ENCODE measurements around the gene ZDHHC6.

DNA sequence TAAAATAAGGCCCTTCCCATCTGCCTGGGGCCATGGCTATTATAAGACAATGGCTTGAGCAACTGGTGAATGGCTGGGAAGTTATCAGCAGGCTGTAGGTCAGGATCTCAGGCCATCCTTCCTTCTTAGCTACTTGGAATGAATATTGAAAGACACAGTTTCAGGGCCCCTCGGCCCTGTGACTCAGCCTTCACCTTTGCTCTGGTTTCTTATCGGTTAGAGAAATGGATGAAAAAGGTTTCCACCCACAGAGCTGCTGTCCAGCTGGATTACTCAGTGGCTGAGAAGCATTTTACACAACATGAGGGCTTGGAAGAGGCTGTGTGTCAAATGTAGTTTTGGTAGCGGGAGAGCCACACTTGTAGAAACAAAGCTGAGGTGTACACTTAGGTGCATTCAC lies 63.4 kb downstream of the ZDHHC6 start:
- TF ChIP-seq POLR2A (IDR thresholded peaks at IDR 0.05): no peak
- TF ChIP-seq, protein P1, sequence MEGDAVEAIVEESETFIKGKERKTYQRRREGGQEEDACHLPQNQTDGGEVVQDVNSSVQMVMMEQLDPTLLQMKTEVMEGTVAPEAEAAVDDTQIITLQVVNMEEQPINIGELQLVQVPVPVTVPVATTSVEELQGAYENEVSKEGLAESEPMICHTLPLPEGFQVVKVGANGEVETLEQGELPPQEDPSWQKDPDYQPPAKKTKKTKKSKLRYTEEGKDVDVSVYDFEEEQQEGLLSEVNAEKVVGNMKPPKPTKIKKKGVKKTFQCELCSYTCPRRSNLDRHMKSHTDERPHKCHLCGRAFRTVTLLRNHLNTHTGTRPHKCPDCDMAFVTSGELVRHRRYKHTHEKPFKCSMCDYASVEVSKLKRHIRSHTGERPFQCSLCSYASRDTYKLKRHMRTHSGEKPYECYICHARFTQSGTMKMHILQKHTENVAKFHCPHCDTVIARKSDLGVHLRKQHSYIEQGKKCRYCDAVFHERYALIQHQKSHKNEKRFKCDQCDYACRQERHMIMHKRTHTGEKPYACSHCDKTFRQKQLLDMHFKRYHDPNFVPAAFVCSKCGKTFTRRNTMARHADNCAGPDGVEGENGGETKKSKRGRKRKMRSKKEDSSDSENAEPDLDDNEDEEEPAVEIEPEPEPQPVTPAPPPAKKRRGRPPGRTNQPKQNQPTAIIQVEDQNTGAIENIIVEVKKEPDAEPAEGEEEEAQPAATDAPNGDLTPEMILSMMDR (IDR thresholded peaks at IDR 0.05): peak in 1 of 6 experiments; percentile 17
